NCI-H1105 (cell line): Measurements from ENCODE around the gene DCXR.
A peak's percentile ranks its signal among the peaks of the same experiment; 100 is the strongest.
"Not testable (repeated sequence)": the region's sequence is repeated elsewhere in the genome, so short reads cannot be mapped to it uniquely, and the experiment has no call there.

Experiments
- DNase-seq: peaks from one replicate; lab custom pipeline; 2025; lab: John Stamatoyannopoulos, UW

Gene DCXR

DNA sequence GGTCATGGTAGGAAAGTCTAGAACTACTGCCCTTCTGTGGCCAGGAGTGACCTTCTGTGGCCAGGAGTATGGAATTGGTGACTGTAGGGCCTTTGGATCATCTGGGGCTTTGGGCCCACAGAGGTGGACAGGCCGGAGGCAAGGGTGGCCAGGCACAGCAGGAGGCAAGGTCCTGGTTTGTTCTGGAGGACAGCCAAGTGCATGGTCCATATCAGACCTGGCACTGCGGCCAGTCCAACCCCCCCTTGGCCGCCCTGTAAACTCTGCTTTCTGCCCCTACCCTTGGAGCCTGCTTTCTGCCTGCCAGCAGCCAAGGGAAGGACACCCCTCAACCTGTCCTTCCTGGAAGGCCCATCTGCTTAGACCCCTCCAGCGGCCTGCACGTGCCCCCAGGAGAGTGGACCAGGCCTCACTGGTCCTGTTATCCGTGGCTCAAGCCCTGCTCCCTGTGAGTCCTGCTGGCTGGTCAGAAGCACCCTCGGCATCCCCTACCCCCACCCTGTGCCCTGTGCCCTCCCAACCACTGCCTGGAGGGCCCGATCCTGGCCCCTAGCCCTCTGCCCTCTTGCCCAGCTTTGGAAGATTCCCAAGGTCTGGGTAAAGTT, 2.3 kb upstream of the DCXR start:
- no peak for DNase-seq

DNA sequence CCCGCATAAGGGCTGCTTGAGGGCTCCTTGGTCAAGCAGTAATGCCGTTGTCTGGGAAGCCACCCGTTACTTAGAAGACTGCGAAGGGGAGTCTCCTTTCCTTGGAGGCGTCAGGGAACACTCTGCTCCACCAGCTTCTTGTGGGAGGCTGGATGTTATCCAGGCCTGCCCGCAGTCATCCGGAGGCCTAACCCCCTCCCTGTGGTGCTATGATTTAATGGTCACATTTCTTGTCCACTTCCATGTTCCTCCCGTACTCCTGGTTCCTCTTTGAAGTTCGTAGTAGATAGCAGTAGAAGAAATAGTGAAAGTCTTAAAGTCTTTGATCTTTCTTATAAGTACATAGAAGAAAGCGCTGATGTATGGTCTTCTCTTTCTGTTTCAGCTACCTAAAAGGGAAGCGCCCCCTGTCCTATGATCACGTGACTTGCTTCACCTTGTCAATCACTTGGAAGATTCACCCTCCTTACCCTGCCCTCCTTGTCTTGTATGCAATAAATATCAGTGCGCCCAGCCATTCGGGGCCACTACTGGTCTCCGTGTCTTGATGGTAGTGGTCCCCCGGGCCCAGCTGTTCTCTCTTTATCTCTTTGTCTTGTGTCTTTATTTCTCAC, 1.4 kb upstream of the DCXR start:
- not testable (repeated sequence) for DNase-seq

- DNase-seq, result no peak
Measured at GRCh38 chr17:82037889-82038195, 345 bp upstream of the DCXR start.

DNA sequence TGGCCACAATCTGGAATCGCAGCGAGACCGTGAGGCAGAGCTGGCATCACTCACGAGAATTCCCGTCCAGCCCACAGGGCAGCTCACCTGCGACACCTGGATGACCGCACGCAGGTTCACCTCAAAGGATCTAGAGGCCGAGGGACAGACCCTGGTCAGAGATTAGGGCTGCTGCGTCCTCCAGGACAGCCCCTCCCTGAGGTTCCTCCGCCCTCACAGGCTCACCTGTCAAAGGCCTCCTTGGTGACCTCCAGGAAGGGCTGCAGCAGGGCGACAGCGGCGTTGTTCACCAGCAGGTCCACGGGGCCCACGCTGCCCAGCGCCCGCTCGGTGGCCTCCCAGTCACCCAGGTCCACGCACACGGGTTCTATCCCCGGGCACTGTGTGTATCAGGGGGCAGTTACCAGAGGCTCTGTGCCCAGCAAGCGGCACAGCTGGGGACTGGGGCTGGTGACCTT, 834 bp downstream of the DCXR start:
- DNase-seq, result no peak

- DNase-seq, result no peak
Measured at GRCh38 chr17:82035956-82036633, 1.4 kb downstream of the DCXR start.

DNA sequence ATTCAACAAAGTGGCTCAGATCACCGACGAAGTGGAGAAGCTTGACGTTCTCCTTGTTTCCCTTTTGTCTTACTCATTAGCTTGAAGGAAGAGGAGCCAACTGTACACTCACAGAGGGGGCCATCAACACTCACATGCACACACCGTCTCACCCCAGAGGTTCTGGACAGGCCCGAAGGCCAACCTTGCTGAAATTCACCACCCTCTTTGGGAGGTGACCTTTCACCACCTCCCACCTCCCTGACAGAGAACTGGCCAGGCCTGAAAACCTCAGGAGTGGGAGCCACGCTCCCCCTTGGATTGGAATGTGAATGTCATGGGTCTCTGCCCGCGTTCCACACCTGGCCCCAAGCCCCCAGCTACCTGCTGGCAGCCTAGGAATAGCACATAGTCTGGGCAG, 2.0 kb downstream of the DCXR start:
- no peak for DNase-seq

DNA sequence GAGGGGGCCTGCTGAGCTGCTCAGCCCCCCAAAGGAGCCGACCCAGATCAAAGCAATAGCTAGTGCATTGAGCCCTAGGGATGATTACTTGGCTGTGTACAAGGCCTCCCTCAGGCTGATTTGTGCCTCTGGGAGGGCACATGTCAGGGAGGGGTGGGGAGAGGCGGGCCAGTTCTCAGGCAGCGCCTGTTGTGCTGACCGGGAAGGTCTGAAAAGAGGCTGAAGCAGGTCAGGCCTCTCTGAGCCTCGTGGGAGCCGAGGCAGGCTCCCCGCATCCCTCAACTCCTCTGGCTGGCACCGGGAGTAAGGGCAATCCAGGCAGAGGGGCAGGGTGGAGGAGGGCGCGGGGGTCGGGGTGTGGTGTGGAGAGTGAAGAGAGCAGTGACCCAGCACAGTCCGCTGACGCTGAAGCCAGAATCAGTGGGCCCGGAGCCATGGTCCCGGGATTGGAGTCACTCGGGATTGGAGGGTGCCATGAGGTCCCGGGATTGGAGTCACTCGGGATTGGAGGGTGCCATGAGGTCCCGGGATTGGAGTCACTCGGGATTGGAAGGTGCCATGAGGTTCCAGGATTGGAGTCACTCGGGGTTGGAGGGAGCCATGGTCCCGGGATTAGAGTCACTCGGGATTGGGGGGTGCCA, 3.0 kb downstream of the DCXR start:
- no peak for DNase-seq

GRCh38 chr17:82033359-82034085, 4.0 kb downstream of the DCXR start:
- no peak for DNase-seq

- peak; percentile 42 for DNase-seq
Measured at GRCh38 chr17:82031885-82032627, 5.4 kb downstream of the DCXR start.

DNA sequence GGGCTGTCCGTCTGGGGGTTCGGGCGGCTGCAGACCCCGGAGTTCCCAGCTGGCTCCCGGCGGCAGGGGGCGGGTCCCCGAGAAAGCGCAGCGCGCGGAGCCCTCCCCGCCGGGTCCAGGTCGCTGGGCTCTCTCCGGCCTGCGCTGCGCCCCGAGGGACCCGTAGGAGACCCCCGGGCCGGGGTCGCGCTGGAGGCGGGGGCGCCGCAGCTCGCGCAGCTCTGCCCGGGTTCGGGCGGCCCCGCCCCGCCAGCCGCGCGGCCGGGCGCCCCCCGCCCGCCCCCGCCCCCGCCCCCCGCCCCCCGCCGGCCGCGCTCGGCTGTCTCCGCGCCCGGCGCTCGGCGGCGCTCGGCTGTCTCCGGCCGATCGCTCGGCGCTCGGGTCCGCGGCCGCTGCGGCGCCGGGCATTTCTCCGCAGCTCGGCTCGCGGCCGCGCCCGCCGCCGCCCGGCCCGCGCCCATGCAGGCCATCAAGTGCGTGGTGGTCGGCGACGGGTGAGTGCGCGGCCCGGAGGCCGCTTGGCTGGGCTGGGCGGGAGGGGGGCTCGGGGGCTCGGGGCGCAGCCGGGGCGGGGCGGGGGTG, 6.1 kb downstream of the DCXR start, which contains the start of gene RAC3:
Gene RAC3, plus strand, starts transcription at position 376 of the 582 bp plus-strand sequence. Its CDS starts 84 bp downstream, at position 460.
- DNase-seq, result peak; percentile 44

DNA sequence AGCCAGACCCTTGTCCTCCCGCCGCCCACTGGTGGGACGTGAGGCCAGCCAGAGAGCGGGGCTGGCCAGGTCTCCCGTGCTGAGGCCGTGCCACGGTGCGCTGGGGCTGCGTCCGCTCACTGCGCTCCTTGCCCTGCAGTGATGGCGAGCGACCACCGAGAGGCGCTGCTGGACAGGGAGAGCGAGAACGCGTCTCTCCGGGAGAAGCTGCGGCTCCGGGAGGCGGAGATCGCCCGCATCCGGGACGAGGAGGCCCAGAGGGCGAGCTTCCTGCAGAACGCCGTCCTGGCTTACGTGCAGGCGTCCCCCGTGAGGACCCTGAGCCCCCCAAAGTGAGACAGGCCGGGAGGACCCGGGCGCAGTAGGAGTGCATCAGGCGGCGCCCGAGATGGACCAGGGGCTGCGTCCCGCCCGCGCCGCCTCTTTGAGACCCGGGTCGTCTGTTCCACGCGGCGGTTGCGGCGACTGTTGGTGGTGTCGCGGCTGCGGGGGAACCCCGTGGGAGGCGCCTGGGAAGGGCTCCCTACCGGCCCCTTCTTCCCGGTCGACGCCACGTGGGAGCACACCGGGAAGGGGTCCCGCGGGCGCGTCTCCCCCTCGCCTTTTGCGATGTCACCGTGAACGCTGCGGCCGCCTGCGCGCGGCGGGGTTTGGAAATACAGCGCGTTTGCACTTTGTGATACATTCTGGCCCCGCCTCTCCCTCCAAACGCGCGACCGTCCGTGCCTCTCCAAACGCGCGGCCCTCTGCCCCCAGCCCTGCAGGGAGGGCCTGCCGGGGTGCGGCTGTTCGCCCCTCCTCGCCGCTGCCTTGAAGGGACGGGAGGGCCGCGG, 6.8 kb downstream of the DCXR start:
- DNase-seq, result peak; percentile 69

- no peak for DNase-seq
Measured at GRCh38 chr17:82029990-82030469, 7.5 kb downstream of the DCXR start.

GRCh38 chr17:82029391-82029790, 8.1 kb downstream of the DCXR start:
- no peak for DNase-seq

DNA sequence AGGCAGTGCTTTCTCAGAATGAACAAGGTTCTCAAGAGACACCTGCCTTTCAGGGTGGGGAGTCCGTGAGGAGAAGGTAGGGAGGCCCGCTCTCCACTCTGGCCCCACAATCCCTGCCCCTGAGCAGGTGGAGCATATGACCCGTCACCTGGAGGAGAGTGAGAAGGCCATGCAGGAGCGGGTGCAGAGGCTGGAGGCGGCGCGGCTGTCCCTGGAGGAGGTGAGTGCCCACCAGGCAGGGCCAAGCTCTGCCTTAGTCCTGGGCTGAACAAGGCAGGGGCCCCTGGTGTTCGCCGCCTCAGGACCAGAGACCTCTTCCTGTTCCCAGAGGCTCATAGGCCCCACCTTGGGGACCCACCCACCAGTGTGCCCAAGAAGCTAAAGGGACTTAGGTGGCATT, 8.5 kb downstream of the DCXR start:
- no peak for DNase-seq

- no peak for DNase-seq
Measured at GRCh38 chr17:82028246-82028645, 9.3 kb downstream of the DCXR start.

GRCh38 chr17:82025401-82026107, 11.9 kb downstream of the DCXR start:
- no peak for DNase-seq

- no peak for DNase-seq
Measured at GRCh38 chr17:82024859-82025258, 12.6 kb downstream of the DCXR start.

GRCh38 chr17:82023447-82024241, 13.9 kb downstream of the DCXR start:
- no peak for DNase-seq

- DNase-seq, result peak; percentile 98
Measured at GRCh38 chr17:82022981-82023446, 14.5 kb downstream of the DCXR start, which contains the start of gene LRRC45. TSS of gene LRRC45 (plus strand) at chr17:82023305. CDS start at chr17:82023644, 339 bp downstream.
